Endometrium (tissue), 2 donors: Measurements from ENCODE around the gene KLHL3.
"Not testable (repeated sequence)": the region's sequence is repeated elsewhere in the genome, so short reads cannot be mapped to it uniquely, and the experiment has no call there.

Source experiments
- FAIRE-seq: peaks from 2 replicates; lab custom pipeline; 2012; peaks lifted over from hg19 to GRCh38; lab: Jason Lieb, UNC
- donor health status: control.
- donor health status: control.

KLHL3 gene

DNA sequence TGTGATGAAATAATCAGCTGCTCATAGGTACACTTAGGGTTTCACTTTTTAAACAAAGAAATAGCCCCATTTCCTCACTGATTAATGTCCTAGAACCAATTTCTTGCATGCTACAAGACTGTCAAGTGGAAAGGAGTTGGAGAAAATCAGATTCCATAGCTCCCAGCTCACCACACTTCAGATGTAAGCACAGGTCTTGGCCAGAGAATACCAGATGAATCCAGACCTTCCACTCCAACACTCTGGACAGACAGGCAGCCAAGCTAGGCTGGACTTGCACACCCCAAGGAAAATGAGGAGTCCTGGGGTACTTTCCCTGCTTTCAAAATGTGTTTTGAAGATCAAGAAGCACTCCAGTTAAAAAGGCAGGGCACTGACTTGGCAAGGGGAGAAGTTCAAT is 68.5 kb downstream of the KLHL3 start:
- FAIRE-seq: no peak

DNA sequence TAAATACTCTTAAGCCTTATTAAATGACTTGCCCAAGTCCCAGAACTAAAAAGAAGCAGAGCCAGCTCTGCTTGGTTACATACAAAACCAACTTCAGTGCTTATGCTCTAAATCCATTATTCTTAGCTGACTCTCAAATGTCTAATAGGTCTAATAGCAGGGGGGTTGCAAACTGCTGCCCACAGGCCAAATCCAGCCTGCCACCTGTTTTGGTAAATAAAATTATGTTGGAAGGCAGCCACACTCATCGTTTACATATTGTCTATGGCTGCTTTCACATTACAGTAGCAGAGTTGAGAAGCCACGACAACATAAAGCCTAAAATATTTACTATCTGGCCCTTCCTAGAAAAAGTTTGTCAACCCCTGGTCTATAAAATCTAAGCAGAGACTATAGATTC is 69.0 kb downstream of the KLHL3 start:
- FAIRE-seq: no peak

DNA sequence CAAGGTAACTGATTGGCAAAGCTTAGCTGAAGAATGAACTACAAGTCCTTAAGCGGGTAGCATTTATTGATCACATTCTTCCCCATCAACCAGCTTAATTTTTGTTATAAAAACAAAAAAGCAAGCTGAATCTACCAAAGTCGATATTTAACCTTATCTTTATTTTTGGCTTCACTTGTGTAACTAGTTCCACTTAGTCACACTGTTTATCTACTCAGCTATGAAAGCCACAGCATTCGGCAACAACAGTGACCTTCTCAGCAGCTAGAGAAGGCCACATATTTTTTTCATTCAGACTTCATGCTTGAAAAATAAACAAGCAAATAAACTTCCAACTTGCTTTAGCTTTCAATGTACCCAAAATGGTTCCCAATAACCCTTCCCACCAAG is 69.4 kb downstream of the KLHL3 start:
- no peak for FAIRE-seq

DNA sequence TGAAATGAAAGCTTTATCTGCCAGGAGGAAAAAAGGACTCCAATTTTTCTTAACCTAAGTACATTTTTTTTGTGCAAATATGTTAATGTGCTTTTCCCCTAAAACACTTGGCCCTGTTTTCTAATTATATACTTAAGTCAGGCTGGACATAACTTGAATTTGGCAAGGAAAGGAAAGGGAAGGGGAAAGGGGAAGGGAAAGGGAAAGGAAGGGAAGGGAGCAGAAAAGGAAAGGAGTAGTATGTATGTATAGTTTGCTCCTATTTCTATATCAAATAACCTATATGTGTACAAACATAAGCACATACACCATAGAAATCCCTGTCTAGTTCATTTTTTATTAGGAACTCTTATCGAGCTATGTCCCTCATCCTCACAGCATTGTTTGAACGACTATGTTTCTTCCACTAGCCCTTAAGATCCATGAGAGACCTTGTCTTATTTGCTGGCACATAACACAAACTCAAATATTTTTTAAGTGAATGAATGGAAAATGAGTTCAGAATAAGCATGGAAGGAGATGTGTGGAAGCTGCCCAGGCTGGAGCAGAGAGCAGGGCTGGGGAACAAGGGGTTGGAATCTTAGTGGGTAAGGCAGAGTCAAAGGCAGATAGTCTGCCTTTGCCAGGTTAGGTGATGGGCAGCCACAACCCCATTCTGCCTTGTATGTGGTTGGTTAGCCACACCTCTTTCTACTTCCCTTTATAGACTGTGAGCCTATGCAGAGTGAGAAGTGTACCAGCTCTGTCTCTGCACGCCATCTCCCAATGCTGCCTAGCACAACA is 70.0 kb downstream of the KLHL3 start:
- no peak for FAIRE-seq

DNA sequence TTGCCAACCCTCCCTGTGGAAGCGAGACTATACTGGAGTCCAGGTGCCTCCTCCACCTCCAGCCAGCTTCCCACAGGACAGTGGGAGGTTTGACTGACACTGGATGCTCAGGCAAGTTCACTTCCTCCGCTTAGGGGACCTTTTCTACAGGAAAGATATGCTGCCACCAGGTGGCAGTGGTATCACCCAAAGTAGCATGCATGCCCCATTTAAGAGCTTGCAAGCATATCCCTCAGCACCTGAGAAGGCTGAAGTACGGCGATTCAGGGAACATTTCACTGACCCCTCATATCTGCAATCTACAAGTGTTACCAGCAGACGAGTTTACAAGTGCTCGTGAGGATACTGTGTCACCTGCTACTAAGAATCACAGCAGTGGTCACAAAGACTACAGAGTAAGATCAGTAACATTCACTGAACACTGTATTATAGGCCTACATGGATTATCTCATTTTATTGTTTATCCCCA is 75.5 kb downstream of the KLHL3 start:
- FAIRE-seq: no peak

DNA sequence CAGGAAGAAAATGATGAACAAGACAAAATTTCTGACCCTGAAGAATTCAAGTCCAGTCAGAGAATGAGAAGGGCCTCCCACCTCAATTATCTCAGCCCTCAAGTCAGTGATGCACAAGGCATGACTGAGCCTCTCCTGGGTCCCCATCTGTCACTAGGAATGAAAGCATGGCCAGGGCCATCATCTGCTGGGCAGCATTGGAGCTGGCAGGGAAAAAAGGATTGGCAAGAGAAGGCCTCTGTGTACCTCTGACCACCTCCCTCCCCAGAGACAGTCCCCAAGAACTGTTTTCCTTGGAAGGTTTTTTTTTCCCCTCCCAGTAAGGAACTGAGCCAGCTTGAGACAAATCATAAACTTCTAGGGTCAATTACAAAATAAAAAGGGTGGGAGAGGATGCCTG is 76.7 kb downstream of the KLHL3 start:
- no peak for FAIRE-seq

DNA sequence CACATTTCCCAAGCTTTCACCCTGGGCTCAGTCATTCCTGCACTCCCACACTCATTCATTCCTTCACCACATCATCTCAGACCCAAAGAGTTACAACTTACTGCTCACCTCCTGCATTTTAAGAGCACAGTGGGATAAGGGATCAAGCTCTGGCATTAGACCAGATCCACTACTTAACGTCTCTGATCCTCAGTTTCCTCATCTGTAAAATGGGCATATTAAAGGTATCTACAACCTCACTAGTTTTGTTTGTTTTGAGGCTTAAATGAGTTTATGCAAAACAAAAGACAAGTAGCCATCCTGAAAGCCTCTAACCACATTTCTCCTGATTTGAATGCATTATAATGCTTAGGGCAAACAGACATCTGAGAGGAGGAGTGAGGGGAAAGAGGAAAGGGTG is 77.6 kb downstream of the KLHL3 start:
- no peak for FAIRE-seq

DNA sequence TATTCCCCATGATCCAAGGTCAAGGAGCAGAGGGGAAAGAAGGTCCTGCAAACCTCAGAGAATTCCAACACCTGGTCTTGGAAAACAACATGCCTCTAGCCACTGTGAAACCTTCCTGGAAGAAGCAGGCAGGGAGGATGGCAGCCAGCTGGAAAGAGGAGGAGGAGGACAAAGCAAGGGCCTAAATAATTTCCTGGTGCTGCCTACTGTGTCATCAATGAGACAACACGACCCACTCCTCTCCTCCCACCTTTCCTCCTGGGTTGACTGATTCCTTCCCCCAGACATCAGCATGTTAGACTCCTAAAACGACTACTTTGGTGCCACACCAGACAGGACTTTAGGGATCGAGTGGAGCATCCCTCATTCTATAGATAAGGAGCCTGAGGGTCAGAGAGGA is 78.8 kb downstream of the KLHL3 start:
- no peak for FAIRE-seq

DNA sequence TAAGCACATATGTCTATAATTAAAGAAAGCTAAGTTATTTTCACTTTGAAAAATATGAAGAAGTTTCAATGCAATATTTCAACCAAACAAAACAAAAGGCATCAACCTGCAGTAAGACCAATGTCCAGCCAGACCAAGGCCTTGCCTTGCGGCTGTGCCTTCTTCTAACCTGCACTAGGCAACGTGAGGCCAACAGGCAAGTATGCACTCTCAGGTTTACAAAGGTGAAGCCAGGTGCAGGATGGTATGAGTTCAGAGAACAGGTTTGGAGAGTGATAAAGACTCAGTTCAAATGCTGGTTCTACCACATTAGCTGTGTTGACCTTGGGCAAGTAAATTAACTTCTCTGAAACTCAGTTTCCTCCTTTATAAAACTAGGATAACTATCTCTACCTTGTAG is 79.3 kb downstream of the KLHL3 start:
- no peak for FAIRE-seq

DNA sequence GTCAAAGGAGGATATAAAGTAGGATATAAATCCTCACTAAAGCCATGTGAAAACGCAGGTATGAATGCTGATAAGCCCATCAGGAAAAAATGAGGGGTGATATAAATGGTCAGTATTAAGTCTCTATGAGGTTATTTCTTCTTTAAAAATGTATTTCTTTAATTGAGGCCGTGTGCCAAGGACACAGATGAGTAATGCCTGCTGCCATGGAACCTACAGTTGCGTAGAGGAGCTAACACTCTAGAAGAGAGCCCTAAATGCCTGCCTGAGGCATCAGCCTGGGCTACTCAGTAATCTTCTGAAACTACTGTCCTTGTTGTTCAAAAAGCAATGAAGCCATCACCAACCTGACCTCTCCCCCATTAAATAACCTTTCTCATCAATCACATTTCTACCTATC is 84.9 kb downstream of the KLHL3 start:
- no peak for FAIRE-seq

DNA sequence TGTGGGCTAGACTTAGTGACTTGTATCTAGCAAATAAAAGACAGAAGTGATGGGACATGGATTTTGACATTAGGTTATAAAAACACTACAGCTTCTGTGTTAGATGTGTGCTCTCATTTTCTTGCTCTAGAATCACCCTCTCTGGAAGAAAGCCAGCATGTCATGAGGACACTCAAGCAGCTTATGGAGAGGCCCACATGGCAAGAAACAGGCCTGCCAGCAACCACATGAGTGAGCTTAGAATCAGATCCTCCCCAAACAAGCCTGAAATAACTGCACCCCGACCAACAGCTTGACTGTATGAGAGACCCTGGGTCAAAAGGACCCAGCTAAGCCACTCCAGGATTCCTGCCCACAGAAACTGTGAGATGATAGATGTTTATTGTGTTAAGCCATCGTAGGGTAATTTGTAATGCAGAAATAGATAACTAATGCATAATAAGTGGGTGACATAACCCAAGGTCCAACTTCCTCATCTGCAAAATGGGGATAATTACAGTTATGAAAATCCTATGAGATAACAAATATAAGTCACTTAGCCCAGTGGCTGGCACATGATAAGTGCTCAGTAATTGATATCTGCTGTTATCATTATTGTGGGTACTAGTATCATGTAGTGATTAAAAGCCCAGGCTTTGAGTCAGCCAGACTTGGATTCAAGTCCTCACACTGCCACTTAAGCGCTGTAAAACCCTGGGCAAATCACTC is 86.5 kb downstream of the KLHL3 start:
- FAIRE-seq: no peak

DNA sequence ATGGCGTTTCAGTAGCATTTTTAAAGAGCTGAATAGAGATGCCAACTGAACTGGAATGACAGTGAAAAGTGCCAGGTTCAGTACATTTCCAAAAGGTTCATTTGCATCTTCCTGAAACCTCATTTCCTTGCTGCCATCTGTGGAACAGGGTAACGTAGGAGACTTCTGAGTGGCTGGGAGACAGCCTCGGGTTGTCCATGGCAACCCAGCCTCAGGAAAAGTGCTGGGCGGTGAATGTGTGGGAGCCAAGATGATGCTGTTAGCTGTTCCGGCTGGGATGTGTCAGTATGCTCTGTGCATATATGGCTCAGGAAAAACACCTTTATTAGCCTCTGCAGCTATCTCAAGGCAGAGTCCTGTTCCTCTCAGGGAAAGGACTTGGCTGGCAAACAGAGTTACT is 87.5 kb downstream of the KLHL3 start:
- no peak for FAIRE-seq

DNA sequence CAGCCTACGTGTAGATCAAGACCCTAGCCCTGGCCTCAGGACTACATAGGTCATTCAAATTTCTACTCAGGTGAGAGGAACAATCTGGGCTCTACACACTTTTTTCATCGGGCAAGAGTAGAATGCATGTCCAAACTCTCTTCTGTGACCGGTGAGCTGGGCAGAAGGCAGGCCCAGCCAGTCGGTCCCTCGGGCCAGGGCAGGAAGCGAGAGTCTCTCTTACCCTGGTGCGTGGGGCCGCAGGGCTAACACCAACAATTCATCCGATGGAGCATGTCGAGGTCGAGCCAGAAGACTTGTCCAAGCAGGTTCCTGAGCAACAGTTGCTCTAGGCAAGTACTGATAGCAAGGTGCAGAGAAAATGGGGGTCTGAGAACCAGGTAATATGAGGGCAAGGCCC is 88.5 kb downstream of the KLHL3 start:
- no peak for FAIRE-seq

DNA sequence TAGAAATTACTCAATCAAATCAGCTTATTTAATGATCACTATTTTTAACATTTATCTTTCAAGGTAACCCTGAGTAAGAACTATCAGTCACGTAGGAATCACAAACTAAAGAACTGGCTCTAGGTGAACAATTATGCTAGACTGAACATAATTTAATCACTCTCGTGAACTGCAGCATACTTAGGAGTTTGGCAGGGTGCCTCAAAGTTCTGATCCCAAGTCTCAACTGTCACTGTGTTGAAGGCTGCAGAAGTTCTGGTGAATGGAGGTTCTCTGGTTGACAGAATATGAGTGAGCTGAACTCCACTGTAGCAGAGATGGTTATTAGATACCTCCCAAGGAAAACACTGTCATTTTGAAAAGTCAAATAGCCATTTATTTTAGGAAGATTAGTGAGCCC is 89.1 kb downstream of the KLHL3 start:
- no peak for FAIRE-seq

DNA sequence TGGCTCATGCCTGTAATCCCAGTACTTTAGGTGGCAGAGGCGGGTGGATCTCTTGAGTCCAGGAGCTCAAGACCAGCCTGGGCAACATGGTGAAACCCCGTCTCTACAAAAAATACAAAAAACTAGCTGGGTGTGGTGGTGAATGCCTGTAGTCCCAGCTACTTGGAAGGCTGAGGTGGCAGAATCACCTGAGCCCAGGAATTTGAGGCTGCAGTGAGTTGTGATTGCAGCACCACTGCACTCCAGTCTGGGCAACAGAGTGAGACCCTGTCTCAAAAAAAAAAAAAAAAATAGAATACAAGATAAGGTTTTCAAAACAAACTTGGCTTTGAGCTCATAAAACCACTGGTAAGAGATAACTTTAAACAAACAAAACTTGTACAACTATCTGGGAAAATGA is 92.8 kb downstream of the KLHL3 start:
- not testable (repeated sequence) for FAIRE-seq

DNA sequence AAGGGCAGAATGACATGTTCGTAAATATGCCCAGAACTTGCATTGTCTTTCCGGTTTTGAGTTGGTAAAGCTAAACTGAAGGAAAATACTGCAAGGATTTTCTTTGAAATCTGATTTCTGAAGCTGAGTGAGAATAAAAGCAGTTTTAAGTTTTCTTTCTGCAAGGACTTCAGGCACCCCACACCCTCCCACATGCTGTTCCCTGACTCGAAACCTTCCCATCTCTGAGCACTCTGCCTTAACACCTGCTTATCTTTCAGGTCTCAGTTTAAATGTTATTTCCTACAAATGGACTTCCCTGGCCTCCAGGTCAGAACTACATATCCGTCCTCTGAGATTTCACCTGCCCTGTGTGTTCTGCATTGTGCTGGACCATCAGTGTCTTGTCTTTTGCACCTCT is 93.8 kb downstream of the KLHL3 start:
- no peak for FAIRE-seq

DNA sequence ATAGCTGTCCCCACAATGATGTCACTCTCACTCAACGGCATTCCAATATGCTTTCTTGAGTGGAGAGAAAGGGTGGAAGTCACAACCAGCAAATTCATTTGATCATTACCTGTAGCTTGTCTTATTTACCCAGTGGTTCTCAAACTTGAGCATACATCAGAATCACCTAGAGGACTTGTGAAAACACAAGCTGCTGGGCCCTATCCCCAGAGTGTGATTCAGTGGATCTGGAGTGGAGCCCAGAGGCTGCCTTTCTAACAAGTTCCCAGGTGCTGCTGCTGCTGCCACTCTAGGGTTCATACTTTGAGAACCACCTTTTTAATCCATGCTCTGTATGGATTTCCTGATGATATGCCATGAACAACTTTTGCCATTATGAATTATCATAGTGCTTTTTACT is 94.7 kb downstream of the KLHL3 start:
- FAIRE-seq: no peak

DNA sequence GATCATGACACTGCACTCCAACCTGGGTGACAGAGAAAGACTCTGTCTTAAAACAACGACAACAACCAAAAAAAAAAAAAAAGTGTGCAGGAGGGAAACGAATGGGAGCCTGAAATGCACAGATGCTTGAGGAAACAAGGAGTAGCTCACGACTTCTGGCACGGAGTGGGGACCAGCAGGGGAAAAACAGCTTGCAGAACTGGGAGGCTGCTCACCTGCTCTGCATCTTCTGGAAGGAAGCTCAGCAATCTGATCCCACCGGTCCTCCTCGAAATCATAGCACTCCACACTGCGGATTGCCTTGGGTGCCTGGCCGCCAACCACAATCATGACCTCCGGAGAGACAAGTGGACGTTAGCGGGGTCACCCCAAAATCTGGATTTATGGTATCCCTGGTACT is 96.2 kb downstream of the KLHL3 start:
- FAIRE-seq: no peak

DNA sequence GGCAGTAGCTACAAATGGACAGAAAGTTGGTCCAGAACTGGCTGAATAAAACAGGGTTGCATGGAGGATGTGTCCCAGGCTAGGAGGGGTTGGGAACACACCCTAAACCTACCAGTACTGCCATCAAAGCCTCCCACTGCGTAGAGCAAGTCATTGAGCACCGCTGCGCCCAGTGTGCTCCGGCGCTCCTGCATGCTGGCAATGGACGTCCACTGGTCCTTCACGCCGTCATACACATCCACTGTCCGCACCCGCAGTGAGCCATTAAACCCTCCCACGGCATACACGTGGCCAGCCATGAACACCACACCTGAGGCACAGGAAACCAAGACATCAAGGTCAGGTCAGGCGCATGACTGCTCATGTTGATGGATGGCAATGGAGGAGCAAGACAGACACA is 97.0 kb downstream of the KLHL3 start:
- no peak for FAIRE-seq

DNA sequence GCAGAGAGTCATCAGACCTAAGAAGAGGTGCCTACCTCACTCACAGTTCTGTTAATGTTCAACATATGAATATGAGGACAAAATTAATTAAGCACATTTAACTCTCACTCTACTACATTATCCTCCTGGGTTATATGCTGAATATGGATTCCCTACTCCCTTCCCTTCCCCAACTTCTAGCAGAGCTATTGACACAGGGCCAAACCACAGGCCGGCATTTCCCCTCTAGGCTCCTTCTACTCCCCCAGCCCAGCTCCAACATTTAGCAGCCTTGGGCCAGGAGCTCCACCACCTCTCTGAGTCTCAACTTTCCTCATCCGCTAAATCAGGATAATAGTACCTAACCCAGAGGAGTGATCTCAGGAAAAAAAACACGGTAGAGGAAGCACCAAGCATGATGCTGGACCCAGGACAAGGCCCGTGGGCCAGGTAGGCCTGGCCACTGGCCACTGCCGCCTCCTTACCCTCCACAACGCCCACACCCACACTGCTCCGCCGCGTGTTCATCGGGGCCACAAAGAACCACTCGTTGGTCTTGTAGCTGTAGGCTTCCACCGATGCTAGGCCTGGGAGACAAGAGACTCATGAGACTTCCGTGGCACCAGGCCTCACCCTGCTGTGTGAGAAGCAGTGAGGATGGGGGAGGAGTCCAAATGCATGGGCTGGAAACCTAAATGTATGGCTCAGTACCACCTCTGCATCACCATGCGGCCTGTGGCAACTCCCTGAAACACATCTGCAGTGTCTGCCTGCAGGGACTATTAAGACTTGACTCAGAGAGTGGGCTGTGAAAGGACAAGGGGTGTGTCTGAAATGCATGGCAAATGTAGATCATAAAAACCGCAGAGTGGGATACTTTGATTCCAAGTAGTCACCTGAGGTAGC is 98.8 kb downstream of the KLHL3 start:
- no peak for FAIRE-seq

DNA sequence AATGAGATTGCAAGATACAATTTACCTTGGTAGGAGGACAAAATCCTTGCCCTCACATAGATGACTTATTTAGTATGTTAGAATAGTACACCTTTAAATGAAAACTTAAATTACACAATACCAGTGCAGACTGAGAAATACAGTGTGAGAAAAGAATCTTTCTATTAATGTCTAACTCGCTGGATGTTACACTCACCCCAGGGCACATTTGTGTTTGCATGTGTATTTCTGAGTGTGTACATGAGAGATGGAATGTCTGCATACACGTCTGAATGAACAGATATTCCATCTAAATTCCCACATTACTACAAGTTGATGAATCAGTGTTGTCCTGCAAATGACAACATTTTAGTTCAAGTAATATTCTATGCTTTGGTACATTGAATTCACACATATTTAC is 99.8 kb downstream of the KLHL3 start:
- FAIRE-seq: no peak

DNA sequence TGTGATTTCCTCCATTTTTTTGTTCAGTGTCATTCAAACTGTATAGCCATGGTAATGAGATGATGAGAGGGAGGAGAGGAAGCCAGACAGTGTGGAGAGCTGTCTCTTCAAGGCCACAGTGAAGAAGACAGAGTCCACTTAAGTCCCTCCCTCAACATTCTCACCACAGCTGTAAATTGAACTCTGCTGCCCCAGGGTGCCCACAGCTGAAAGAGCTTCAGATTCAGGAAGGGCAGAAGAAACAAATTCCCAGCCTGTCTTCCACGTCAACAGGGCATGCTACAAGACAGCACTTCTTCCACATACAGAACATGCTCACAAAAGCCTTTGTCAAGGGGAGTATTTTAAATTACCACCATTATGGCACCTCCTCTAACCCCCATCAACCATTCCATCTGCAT is 100.4 kb downstream of the KLHL3 start:
- FAIRE-seq: no peak

DNA sequence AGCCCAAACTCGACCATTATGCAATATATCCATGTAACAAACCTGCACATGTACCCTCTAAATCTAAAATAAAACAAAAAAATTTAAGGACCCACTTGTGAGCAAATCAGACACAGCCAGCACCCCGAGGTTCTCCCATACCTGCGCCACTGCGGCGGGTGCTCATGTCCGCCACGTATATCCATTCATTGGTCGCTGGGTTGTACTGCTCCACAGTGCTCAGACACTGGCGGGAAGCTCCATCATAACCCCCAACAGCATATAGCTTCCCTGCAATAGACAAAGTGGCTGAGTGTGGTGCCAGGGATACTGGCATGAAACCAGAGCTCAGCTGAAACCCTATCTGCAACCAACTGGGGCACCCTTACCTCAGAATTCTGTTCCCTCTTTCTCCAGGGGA is 102.0 kb downstream of the KLHL3 start:
- no peak for FAIRE-seq
